ENCODE measurements around the gene VASH2.
"Not testable (repeated sequence)": the region's sequence is repeated elsewhere in the genome, so short reads cannot be mapped to it uniquely, and the experiment has no call there.

The VASH2 gene

GRCh38 chr1:212950243-212951125 lies at the start of gene VASH2:
VASH2 (plus strand) TSS chr1:212950541; CDS start chr1:212951543, 1,002 bp downstream.
- peak; percentile 66 for DNase-seq

GRCh38 chr1:212901290-212901689 lies 49.1 kb upstream of the VASH2 start:
- no peak for DNase-seq

GRCh38 chr1:212902054-212902453 lies 48.3 kb upstream of the VASH2 start:
- no peak for DNase-seq

GRCh38 chr1:212903664-212904063 lies 46.7 kb upstream of the VASH2 start:
- no peak for DNase-seq

- not testable (repeated sequence) for DNase-seq
These were observed 42.3 kb upstream of the VASH2 start for GRCh38 chr1:212908071-212908470.

GRCh38 chr1:212908971-212909370 lies 41.4 kb upstream of the VASH2 start:
- DNase-seq: no peak

GRCh38 chr1:212909652-212910063 lies 40.7 kb upstream of the VASH2 start:
- DNase-seq: no peak

GRCh38 chr1:212910213-212910612 lies 40.1 kb upstream of the VASH2 start:
- not testable (repeated sequence) for DNase-seq

GRCh38 chr1:212913638-212914037 lies 36.7 kb upstream of the VASH2 start:
- DNase-seq: not testable (repeated sequence)

- not testable (repeated sequence) for DNase-seq
These were observed 36.2 kb upstream of the VASH2 start for GRCh38 chr1:212914110-212914509.

GRCh38 chr1:212914789-212915188 lies 35.6 kb upstream of the VASH2 start:
- DNase-seq: no peak

GRCh38 chr1:212915245-212916091 lies 34.9 kb upstream of the VASH2 start:
- DNase-seq: no peak

- DNase-seq: no peak
These were observed 33.7 kb upstream of the VASH2 start for GRCh38 chr1:212916481-212917133.

- DNase-seq: no peak
These were observed 33.2 kb upstream of the VASH2 start for GRCh38 chr1:212917134-212917485.

GRCh38 chr1:212917858-212918257 lies 32.5 kb upstream of the VASH2 start:
- DNase-seq: no peak

- DNase-seq: no peak
These were observed 31.5 kb upstream of the VASH2 start for GRCh38 chr1:212918824-212919223.

- no peak for DNase-seq
These were observed 30.1 kb upstream of the VASH2 start for GRCh38 chr1:212920246-212920645.

- no peak for DNase-seq
These were observed 29.4 kb upstream of the VASH2 start for GRCh38 chr1:212920896-212921295.

GRCh38 chr1:212922016-212922415 lies 28.3 kb upstream of the VASH2 start:
- DNase-seq: no peak

- no peak for DNase-seq
These were observed 24.0 kb upstream of the VASH2 start for GRCh38 chr1:212926372-212926771.

GRCh38 chr1:212928323-212929291 lies 21.7 kb upstream of the VASH2 start:
- no peak for DNase-seq

All from activated naive CD4-positive, alpha-beta T cell treated with anti-CD3 and anti-CD28 coated beads, Interleukin-2, amount 50 U/mL, for 16 hours (primary cell).